NCI-H187 (cell line): ENCODE results near the gene TMEM86A.

Experiments used
- DNase-seq, 2 experiments: peaks; one replicate each; lab custom pipeline; 2025; lab: John Stamatoyannopoulos, UW

Gene TMEM86A

DNA sequence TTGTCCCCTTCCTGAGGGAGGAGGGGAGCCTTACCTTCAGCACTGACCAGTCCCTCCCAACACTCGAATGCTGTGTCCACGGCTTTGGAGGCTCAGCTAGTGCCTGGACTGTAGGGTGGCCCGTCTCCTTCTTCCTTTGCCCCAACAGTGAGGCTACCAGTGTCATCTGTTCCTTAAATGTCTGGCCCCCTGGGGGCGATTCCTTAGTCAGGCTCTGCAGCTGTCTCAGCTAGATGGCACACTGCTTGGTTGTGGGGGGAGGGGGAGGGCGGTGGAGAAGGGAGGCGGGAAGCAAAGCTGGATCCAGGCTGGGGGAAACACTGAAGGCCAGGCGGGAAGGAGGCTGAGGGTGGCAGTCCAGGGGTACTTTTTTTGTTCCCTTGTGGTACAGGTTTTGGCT lies 27.5 kb downstream of the TMEM86A start, which contains the start of gene IGSF22:
IGSF22 (minus strand) TSS at position 149 of the 400 bp plus-strand sequence. CDS start 1,952 bp downstream, outside the sequence.
- DNase-seq: no peak

DNA sequence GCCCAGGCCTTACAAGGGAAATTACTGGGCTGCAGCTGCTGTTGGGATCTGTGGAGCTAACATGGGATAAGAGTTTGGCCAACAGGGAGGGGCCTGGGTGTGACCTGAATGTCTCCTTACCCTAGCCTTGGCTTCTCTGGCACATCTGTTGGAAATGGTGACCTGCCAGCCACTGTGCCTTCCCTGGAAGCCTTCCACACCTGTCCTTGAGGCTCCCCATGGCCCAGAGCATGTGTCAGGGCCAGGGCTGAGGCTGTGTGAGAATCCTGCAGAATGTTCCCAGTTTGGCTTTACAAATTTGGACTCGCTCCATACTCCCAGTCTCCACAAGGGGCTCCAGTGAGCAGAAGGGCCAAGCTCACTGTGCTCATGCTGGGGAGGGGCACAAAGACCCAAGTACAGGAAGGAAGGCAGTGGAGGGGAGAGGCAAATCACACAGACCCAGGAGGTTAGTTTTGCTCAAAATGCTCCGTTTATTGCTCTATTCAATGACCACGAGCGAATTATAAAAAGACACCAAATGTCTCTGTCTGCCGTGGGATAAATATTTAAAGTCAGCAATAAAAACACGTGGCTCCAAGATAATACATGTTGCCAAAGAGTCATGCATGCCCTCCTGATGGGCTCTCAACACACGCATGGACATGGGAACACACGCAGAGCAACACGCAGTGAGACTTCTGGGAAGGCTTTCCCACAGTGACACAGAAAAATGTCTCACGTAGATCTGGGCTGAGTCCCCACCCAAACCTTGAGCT lies 29.1 kb downstream of the TMEM86A start:
- DNase-seq: no peak

DNA sequence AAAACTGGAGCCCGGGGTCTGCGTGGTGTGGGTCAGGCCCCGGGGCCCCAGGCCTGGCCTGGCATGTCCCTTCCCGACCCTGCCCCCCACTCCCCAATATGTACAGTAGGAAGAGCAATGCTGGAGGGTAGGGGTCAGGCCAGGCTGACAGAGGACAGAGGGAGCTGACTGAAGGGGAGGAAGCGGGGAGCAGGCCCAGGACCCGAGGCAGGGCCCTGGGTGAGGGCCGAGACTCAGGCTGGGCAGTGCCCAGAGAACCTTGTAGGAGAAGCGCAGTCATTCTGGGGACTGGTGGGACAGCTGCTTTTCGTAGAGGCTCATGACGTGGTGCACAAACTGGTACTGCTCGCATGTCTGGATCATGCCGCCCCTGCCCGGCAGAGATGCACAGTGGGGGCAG lies 30.1 kb downstream of the TMEM86A start:
- DNase-seq: no peak

DNA sequence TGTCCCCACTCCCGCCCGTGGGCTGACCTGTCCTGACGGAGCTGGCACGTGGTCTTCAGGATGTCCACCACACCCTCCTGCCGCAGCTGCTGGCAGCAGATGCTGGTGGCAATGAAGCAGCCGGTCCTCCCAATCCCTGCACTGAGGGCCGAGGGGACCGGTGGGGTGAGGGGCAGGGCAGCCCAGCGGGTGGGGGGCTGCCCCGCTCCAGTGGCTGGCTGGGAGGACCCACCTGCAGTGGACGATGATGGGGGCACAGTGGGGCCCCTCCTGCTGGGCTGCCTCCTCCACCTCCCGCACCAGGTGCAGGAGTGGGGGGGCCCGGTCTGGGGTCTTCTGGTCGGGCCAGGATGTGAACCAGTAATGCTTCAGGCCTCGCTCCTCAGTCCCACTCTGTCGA lies 30.8 kb downstream of the TMEM86A start:
- DNase-seq: no peak

DNA sequence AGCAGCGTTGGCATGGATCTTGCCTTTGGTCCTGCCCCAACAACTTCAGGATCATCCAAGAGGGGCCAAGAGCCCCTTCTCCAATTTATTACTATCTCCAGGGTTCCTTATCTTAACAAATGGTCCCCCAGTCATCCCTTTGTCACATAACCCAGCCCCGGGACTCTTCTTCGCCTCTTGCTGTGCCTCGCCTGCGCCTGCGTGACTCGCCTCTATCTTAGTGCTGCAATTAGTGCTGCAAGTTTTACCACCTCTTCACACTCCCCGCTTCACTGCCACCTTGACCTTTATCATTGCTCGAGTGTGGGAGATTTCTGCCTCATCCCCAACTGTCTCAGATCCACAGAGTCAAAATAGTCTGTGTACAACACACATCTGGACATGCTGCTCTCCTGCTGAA lies 31.4 kb downstream of the TMEM86A start:
- DNase-seq: no peak

DNA sequence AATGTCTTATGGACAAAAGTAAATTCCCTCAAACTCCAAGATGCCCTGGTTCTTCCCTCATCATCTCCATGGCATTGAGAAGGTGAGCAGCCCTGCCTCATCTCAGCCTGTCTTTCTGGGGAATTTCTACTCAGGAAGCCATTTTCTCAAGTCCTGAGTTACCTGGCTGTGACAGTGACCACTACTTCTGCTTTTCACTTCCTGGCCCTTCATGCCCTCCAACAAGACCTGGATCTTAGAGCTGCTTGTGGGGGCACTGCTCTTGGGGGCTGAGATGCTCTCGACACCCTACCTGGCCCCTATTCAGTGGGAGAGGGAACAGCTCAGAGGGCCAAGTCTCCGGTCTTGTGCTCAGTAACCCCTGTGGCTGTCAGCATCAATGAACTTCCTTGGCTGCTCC lies 32.9 kb downstream of the TMEM86A start:
- DNase-seq: no peak

DNA sequence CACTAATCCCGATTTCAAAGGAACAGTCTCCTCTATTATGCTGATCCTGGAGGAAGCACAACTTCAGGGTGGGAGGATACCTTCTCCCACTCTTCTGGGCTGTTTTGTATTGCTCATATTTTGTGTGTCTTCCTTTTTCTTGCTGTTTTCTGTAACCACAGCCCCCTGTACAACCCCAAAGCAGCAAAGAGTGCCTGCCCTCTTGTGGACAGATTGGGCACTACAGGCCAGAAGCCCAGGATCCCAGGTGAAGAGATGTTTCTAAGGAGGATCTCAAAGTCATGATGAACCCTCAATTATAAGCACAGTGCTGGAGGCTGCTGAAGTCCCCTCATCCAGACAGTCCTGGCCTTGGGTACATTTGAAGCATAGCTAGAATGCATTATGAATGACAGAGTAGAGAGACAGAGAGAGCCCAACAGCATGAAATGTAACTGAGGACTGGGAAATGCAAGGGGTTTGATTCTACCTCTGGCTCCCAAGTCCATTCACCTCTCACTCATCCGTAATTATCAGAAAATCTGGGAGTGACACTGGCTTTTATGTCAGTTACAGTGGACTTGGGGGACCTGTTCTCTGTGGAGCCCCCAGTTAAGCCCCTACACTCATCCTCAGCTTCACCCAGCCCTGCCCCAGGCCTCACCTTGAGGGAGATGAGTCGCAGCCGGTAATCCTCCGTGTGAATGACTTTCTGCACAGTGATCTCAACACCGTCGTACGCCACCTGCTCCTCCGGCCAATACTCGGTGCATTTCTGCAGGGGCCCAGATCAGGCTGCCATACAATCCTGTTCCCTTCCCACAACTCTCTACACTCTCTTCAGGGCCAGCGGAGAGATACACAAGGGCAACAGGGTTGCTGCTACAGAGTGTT lies 33.6 kb downstream of the TMEM86A start:
- peak; percentile 11 to 23 for DNase-seq

DNA sequence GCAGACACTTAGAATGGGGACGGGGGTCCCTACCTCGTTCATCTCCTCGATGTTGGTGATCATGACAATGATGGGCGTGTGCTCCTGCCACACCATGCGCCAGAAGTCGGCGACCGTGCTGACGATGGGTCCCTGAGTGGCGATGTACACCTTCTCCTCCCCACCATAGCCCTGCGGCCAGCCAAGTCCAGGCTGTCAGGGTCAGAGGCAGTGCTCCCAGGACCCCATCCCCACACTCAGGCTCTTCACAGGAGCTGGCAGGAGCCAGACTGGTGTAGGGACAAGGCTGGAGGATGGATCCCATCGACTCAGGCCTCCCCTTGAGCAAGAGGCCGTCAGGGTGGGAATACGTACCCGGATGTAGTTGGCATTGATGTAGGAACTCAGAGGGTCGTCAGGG lies 34.6 kb downstream of the TMEM86A start:
- DNase-seq: no peak

DNA sequence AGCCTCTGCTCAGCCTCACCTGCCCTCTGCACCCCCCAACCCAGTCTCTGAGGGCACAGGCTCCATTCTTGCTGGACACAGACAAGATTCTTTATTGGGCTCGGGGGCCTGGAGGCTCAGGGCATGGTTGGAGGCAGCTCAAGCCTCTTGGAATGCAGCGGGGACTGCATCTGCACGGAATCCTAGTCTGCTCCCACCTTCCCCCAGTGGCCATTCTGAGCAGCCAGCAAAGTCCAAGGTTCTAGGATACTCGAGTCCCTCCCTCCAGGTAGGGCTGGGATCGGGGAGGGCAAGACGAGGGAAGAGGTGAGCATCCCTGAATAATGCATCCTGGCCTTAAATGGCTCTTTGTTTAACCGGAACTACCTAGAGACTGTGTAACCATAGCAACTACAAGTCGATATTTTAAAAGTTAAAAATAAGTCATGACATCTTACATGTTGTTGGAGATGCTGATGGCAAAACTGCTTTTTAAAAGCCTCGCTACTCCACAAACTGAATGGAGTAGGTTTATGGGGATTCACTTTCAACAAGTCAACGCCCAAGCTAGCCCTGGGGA lies 38.1 kb downstream of the TMEM86A start:
- DNase-seq: no peak

DNA sequence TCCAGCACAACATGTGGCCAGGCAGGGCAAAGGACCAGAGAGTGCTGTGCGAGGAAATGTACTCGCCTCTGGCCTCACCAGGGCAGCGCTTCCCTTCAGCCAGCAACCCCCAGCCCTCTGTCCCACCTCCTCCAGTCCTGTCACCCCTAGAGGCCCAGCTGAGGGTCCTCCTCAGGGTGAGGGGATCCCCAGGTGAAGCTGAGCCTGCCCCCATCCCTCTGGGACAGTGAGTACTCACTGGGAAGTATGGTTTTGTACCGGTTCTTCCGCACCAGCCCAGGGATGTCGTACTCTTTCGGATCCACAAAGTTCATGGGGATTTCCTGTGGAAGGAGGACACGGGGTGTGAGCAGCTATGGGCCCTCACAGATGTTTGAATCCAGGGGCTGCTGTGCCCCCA lies 39.1 kb downstream of the TMEM86A start:
- no peak for DNase-seq

DNA sequence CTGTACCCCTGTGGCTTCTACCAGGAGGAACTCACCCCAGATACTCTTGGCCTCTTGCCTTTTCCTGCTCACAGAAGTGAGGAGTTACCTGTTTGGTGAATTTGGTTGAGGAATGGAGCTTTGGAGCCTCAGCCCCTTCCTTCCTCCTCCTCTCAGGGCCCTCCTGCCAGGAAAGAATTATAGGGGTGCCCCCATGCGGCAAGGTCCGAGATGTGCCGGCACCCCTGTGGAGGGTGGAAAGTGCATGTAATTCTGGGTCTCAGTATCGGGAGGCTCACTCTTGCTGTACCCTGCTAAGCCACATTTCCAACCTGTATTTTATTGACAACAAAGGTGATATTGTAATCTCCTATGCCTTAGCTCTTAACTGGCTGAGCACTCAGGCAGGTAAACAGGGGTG lies 41.1 kb downstream of the TMEM86A start:
- no peak for DNase-seq

DNA sequence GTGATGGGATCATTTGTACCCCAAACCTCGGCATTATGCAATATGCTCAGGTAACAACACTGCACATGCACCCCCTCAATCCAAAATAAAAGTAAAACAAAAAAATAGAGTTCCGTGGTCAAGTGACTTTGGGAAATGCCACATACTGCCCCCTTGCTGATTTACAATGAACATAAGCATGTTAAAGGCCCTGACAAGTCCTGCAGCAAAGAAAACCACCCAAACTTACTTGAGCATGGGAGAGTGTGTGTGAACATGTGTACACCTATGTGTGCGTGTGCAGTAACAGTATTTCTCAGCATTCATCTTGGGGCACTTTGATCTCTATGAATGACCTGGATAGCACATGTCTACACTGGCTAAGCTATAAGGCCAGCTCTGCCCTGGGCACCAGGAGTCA lies 43.2 kb downstream of the TMEM86A start:
- no peak for DNase-seq

DNA sequence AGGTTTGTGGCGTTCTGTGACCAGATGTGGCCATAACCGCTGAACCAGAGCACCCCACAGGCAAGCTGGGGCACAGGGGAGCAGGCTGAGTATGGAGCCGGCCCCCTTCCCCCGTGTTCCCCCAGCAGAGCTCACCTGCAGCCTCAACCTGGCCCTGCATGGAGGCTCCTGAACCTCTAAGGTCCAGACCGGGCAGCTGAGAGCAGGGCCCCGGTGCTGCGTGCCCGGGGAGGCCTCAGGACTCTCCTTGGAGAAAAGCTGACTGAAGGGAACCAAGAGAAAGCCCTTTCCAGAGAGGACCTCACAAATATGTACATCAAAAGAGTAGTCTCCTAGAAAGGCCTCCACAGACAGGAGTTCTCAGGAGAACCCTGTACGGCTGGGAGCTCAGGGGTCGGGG lies 44.8 kb downstream of the TMEM86A start:
- DNase-seq: no peak

DNA sequence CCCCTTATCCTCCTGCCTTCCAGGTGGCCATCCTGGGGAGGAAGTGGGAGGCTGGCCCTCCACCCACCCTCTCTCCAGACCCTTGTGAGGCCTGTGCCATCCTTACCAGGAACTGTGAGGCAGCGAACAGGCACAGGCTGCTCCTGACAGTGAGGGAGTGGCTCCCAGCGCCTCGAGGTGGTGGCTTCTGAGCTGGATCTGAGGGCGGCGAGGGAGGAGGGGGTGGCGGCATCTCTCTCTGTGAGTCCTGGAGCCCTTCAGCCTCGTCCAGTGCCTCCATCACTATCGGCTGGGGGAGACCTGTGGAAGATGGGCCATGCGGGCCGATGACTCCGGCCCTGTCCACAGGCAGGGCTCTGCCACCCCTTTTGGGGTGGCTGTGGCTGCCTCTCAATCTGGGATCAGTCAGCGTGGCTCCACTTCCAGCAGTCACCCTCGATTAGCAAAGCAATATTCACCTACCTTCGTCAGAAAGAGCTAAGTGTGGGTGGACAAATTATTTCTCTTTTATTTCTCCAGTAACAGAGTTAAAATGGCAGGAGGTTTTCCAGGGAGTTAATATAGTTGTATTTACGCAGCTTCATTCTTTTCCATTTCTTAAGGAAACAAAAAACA lies 45.4 kb downstream of the TMEM86A start:
- DNase-seq: no peak

DNA sequence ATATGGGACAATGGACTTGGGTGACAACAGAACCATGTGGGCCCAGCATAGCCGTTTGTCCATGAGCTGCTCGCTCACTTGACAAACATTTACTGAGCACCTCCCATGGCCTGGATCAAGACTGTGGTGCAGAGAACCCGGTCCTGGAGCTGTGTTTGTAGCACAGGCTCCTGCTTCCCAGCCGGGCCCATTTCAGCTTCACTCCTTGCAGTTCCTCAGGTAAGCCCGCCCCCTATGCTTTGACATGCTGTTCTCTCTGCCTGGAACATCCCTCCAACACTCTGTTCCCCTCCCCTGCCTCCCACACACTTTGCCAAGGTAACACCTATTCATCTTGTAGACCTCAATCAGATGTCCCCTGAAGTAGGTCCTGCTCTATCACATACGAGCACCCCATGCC lies 46.7 kb downstream of the TMEM86A start:
- DNase-seq: no peak

DNA sequence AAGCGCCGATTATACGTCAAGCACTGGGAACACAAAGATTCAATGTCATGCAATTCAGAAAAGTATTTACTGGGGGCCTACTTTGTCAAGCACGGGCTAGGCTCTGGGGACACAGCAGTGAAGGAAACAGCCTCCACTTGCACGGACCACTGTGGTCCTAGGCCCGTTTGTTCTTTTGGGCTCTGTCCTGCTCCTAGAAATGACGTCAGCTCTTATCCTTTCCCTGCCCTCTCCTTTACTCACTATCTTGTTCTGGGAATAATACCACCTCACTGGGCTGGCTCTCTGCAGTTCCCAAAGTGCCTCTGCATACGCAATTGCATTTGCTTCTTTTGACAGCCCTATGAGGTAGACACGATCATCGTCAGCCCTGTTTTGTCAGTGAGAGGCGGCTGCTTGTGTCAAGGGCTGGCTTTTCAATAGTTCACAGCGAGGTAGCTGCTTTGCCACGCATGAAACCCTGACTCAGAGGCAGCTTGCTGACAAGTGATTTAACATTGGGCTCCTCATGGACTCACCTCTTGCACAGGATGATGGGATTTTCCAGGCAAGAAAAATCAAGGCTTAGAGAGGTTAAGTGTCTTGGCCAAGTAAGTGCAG lies 50.3 kb downstream of the TMEM86A start:
- DNase-seq: no peak

DNA sequence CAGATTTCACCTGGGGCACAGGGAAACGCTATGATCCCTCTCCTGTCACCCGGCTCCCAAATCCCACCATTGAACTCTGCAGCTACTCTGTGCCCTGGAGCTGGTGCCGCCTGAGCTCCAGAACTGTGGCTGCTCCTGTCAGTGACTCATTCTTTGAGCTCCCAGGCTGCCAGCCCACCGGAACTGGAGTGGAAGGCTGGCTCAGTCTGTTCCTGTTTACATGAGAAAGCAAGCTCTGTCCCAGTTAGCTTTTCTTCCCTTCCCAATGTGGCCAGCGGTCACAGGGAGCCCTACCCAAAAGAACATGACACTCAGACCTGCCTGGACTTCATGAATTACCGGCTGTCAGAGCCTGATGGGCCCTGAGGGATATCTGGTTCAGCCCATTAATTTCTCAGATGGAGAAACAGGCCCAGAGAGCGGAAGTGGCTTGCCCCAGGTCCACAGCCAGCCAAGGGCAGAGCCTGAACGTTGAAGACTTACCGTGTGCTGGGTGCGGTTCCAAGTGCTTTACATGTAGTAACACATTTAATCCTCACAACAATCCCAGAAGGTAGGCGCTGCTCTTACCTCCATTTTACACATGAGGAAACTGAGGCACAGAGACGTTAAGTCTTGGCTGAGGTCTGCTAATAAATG lies 51.2 kb downstream of the TMEM86A start:
- no peak for DNase-seq

DNA sequence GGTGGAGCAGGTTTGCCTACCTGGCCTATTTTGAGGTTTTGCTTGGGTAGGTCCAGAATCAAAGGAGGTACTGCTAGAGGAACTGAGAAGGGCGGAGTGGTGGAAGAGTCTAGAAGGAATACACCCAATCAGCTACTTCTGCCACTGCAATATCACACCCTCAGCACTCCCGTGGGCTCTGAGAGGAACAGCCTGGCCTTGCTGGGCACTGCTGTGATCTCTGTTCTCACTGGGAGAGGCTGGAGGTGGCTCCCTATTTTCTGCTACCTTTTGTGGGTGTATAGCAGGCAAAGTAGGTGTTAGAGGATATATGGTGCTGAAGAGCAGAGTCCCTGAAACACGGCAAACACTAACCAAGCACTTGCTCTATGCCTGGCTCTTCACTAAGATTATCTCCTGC lies 52.4 kb downstream of the TMEM86A start:
- no peak for DNase-seq

DNA sequence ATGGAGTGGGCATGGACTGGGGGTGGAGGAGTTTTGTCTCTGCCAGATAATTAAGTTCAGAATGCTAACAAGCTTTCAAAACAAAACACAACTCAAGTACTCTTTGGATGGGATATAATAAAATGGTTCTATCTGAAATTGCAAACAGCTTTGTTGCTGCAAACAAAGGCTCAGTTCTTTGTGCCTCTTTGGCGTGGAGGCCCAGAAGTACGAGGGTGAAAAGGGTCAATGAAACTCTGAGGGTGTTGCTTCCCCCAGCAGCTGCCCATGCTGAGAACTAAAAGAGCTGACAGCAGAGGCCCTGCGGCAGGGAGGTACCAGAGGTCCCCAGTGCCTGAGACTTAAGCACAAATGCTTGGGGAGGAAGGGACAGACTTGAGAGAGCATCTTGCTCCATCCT lies 53.9 kb downstream of the TMEM86A start:
- DNase-seq: no peak

DNA sequence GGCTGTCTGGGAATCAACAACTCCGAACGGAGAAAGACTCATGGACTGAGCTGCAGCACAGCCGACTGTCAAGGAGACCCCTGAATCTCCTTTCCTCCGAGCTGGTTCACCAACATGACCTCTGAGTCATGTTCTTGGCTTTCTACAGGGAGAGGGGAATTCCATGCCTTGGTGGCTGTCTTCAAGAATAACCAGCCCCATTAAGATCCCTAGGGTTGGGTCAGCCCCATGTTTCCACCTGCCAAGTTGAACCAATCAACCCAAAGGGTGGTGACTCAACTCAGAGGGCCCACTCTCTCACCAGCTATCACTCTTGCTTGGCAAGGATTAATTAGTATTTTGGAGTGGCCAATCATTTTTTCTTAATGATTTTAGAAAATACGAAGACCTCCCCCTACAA lies 55.7 kb downstream of the TMEM86A start:
- no peak for DNase-seq
